Prostate gland (tissue), 2 donors: ENCODE measurements around the gene PDZD4. TPM values are rescaled to one million over a fixed set of nuclear protein-coding genes. Genes with fewer than 3 reads are reported as not detected.
A peak's percentile ranks its signal among the peaks of the same experiment; 100 is the strongest.

Experiments used
- DNase-seq: peaks from one replicate; pipeline ENCODE4 v3.0.0-alpha.2; 2019; ENCODE audit warnings: low spot score
- H3K27ac ChIP-seq, 2 donors: fragments of 200-600 bp; sonication (generic); 2 replicates each; pipeline ENCODE4 v1.5.1; 2017 to 2019
- H3K27me3 ChIP-seq: fragments of 200-600 bp; sonication (generic); replicated peaks from 2 replicates; pipeline ENCODE4 v1.5.1; 2019; ENCODE audit not compliant: insufficient read depth
- H3K36me3 ChIP-seq, 2 donors: fragments of 200-600 bp; sonication (generic); 1 replicate in 1 of 2; 2 replicates in 1 of 2; pipeline versions ENCODE4 v1.5.1 to v1.8.1; 2017 to 2019
- H3K4me1 ChIP-seq: fragments of 200-600 bp; sonication (generic); replicated peaks from 2 replicates; pipeline ENCODE4 v1.5.1; 2019
- H3K4me3 ChIP-seq, 2 donors: fragments of 200-600 bp; sonication (generic); 2 replicates each; pipeline ENCODE4 v1.5.1; 2017 to 2019
- H3K9me3 ChIP-seq: fragments of 200-600 bp; sonication (generic); 2 replicates; pipeline ENCODE4 v1.5.1; 2017
- CTCF ChIP-seq, 4 experiments: fragments of 200-600 bp in 2 of 4; fragments of 450-650 bp in 2 of 4; sonication (generic) in 2 of 4; IDR thresholded peaks; 1 replicate in 3 of 4; 2 replicates in 1 of 4; pipeline ENCODE4 v1.5.1; 2016 to 2019; ENCODE audit warnings: antibody characterized with exemption in 4 of 4, mild to moderate bottlenecking in 2 of 4, moderate library complexity in 2 of 4
- POLR2A ChIP-seq: fragments of 450-650 bp; IDR thresholded peaks from one replicate; pipeline ENCODE4 v1.6.1; 2016; ENCODE audit warnings: antibody characterized with exemption, mild to moderate bottlenecking
- POLR2AphosphoS5 ChIP-seq: sonication (generic); formaldehyde crosslinking; IDR thresholded peaks from one replicate; pipeline ENCODE4 v1.6.1; 2017; ENCODE audit warnings: antibody characterized with exemption
- WGBS: methylation state at CpG from one replicate; pipeline ENCODE4 v1.1.5; 2018; 5-methylcytosine and 5-hydroxymethylcytosine counted together
- intact Hi-C: fragments of 100-400 bp; cut with DNase I; formaldehyde crosslinking; loops from one replicate; pipeline ENCODE4 v1.14.2; 2022
- total RNA-seq, 2 donors: library from RNA; depleted of rRNA; stranded (reverse); fragments of >200 nt; gene quantifications; one replicate each; pipeline ENCODE4 v1.1.0, GENCODE V29; 2016

The PDZD4 gene
- total RNA-seq, 2 donors from 2014 or later, result 7.2 to 16.8 TPM

- H3K27me3 ChIP-seq, result no peaks in the 10 kb centered on the region
- H3K36me3 ChIP-seq, result no peaks in the 10 kb centered on the region
- no peak for DNase-seq
- no peak overlapping the region for H3K4me3 ChIP-seq
- H3K27ac ChIP-seq, result no peak overlapping the region
- TF ChIP-seq CTCF (IDR thresholded peaks at IDR 0.05) (no peak), POLR2A (no peak), POLR2AphosphoS5 (no peak)
- no peaks in the 10 kb centered on the region for H3K4me1 ChIP-seq
- 80% methylated on average over 8 of the region's 8 CpGs for WGBS
- H3K9me3 ChIP-seq, result no peaks in the 10 kb centered on the region
- intact Hi-C loops, result no loop called here
Observed at GRCh38 chrX:153877571-153878261, 47.4 kb upstream of the PDZD4 start.

- H3K4me1 ChIP-seq, result no peaks in the 10 kb centered on the region
- H3K27me3 ChIP-seq, result no peaks in the 10 kb centered on the region
- DNase-seq, result no peak
- H3K36me3 ChIP-seq, result no peaks in the 10 kb centered on the region
- 74% methylated on average over 3 of the region's 3 CpGs for WGBS
- TF ChIP-seq POLR2AphosphoS5, result no peak
- no peak for TF ChIP-seq CTCF (IDR thresholded peaks at IDR 0.05)
- no peak for TF ChIP-seq POLR2A
- no peak overlapping the region for H3K4me3 ChIP-seq
- H3K27ac ChIP-seq, result no peak overlapping the region
- no peaks in the 10 kb centered on the region for H3K9me3 ChIP-seq
- intact Hi-C loops, result no loop called here
Observed at GRCh38 chrX:153876112-153876491, 45.8 kb upstream of the PDZD4 start.

- WGBS, result 2% methylated on average over 32 of the region's 42 CpGs
- H3K9me3 ChIP-seq, result no peaks in the 10 kb centered on the region
- DNase-seq, result peak; percentile 17
Observed at GRCh38 chrX:153875391-153876111, 45.2 kb upstream of the PDZD4 start.

GRCh38 chrX:153874366-153875125 is 44.2 kb upstream of the PDZD4 start:
- no peaks in the 10 kb centered on the region for H3K4me1 ChIP-seq
- TF ChIP-seq CTCF (IDR thresholded peaks at IDR 0.05), result no peak
- TF ChIP-seq POLR2A, result no peak
- TF ChIP-seq POLR2AphosphoS5, result no peak
- 86% methylated on average over 12 of the region's 13 CpGs for WGBS
- H3K27me3 ChIP-seq, result no peaks in the 10 kb centered on the region
- no peaks in the 10 kb centered on the region for H3K36me3 ChIP-seq
- no peak overlapping the region for H3K27ac ChIP-seq
- no peaks in the 10 kb centered on the region for H3K9me3 ChIP-seq
- intact Hi-C loops, result no loop called here
- DNase-seq, result no peak
- no peak overlapping the region for H3K4me3 ChIP-seq

More at GRCh38 chrX:153875391-153876111, 45.2 kb upstream of the PDZD4 start:
- H3K4me3 ChIP-seq, result no peak overlapping the region
- H3K27ac ChIP-seq, result no peak overlapping the region
- H3K27me3 ChIP-seq, result no peaks in the 10 kb centered on the region
- no peak for TF ChIP-seq CTCF (IDR thresholded peaks at IDR 0.05)
- peak; percentile 38 for TF ChIP-seq POLR2AphosphoS5
- TF ChIP-seq POLR2A, result no peak
- intact Hi-C loops, result no loop called here
- H3K4me1 ChIP-seq, result no peaks in the 10 kb centered on the region
- H3K36me3 ChIP-seq, result no peaks in the 10 kb centered on the region
